ENCODE measurements around the gene DSCAML1.

Gene DSCAML1

GRCh38 chr11:117438371-117439000 lies 358.5 kb downstream of the DSCAML1 start:
- peak; percentile 4 for DNase-seq (ENCODE audit: low read depth)
- no peak overlapping the region for H3K4me3 ChIP-seq (ENCODE audit: low read depth, low read length)

GRCh38 chr11:117437791-117438130 lies 359.3 kb downstream of the DSCAML1 start:
- DNase-seq (ENCODE audit: low read depth), result no peak
- H3K4me3 ChIP-seq (ENCODE audit: low read depth, low read length), result no peak overlapping the region

- no peak overlapping the region for H3K4me3 ChIP-seq (ENCODE audit: low read depth, low read length)
- DNase-seq (ENCODE audit: low read depth), result no peak
These were observed 359.8 kb downstream of the DSCAML1 start for GRCh38 chr11:117437041-117437790.

GRCh38 chr11:117435326-117435725 lies 361.7 kb downstream of the DSCAML1 start:
- H3K4me3 ChIP-seq (ENCODE audit: low read depth, low read length), result no peak overlapping the region

GRCh38 chr11:117434481-117434880 lies 362.5 kb downstream of the DSCAML1 start:
- no peak overlapping the region for H3K4me3 ChIP-seq (ENCODE audit: low read depth, low read length)
- no peak for DNase-seq (ENCODE audit: low read depth)

More at GRCh38 chr11:117435326-117435725, 361.7 kb downstream of the DSCAML1 start:
- DNase-seq (ENCODE audit: low read depth), result no peak

GRCh38 chr11:117433717-117434116 lies 363.3 kb downstream of the DSCAML1 start:
- DNase-seq (ENCODE audit: low read depth), result no peak
- H3K4me3 ChIP-seq (ENCODE audit: low read depth, low read length), result no peak overlapping the region

GRCh38 chr11:117431436-117431835 lies 365.6 kb downstream of the DSCAML1 start:
- no peak for DNase-seq (ENCODE audit: low read depth)
- H3K4me3 ChIP-seq (ENCODE audit: low read depth, low read length), result no peak overlapping the region

GRCh38 chr11:117430293-117430955 lies 366.6 kb downstream of the DSCAML1 start:
- DNase-seq (ENCODE audit: low read depth), result no peak
- no peak overlapping the region for H3K4me3 ChIP-seq (ENCODE audit: low read depth, low read length)

GRCh38 chr11:117428856-117429229 lies 368.2 kb downstream of the DSCAML1 start:
- no peak for DNase-seq (ENCODE audit: low read depth)
- no peak overlapping the region for H3K4me3 ChIP-seq (ENCODE audit: low read depth, low read length)

- no peak overlapping the region for H3K4me3 ChIP-seq (ENCODE audit: low read depth, low read length)
- no peak for DNase-seq (ENCODE audit: low read depth)
These were observed 368.7 kb downstream of the DSCAML1 start for GRCh38 chr11:117428186-117428855.

- no peak overlapping the region for H3K4me3 ChIP-seq (ENCODE audit: low read depth, low read length)
These were observed 369.6 kb downstream of the DSCAML1 start for GRCh38 chr11:117427356-117427874.

GRCh38 chr11:117426941-117427340 lies 370.1 kb downstream of the DSCAML1 start:
- no peak overlapping the region for H3K4me3 ChIP-seq (ENCODE audit: low read depth, low read length)
- DNase-seq (ENCODE audit: low read depth), result no peak

More at GRCh38 chr11:117427356-117427874, 369.6 kb downstream of the DSCAML1 start:
- DNase-seq (ENCODE audit: low read depth), result no peak

- DNase-seq (ENCODE audit: low read depth), result peak; percentile 4
- H3K4me3 ChIP-seq (ENCODE audit: low read depth, low read length), result no peak overlapping the region
These were observed 370.7 kb downstream of the DSCAML1 start for GRCh38 chr11:117426297-117426685.

GRCh38 chr11:117425679-117426296 lies 371.2 kb downstream of the DSCAML1 start:
- H3K4me3 ChIP-seq (ENCODE audit: low read depth, low read length), result no peak overlapping the region
- DNase-seq (ENCODE audit: low read depth), result no peak

- DNase-seq (ENCODE audit: low read depth), result peak; percentile 39
- no peak overlapping the region for H3K4me3 ChIP-seq (ENCODE audit: low read depth, low read length)
These were observed 372.2 kb downstream of the DSCAML1 start for GRCh38 chr11:117424781-117425180.

GRCh38 chr11:117423046-117423575 lies 373.9 kb downstream of the DSCAML1 start:
- DNase-seq (ENCODE audit: low read depth), result no peak

GRCh38 chr11:117421476-117421875 lies 375.5 kb downstream of the DSCAML1 start:
- no peak overlapping the region for H3K4me3 ChIP-seq (ENCODE audit: low read depth, low read length)
- no peak for DNase-seq (ENCODE audit: low read depth)

More at GRCh38 chr11:117423046-117423575, 373.9 kb downstream of the DSCAML1 start:
- no peak overlapping the region for H3K4me3 ChIP-seq (ENCODE audit: low read depth, low read length)

- DNase-seq (ENCODE audit: low read depth), result no peak
- H3K4me3 ChIP-seq (ENCODE audit: low read depth, low read length), result no peak overlapping the region
These were observed 376.0 kb downstream of the DSCAML1 start for GRCh38 chr11:117421041-117421440.

GRCh38 chr11:117420598-117420997 lies 376.4 kb downstream of the DSCAML1 start:
- no peak for DNase-seq (ENCODE audit: low read depth)
- no peak overlapping the region for H3K4me3 ChIP-seq (ENCODE audit: low read depth, low read length)
